ENCODE measurements around the gene DNAH17. TPM values are rescaled to one million over a fixed set of nuclear protein-coding genes. Genes with fewer than 3 reads are reported as not detected.

DNAH17 gene
- total RNA-seq, 1 experiment from 2014 or later: 0.23 TPM

- no peaks in the 10 kb centered on the region for H3K27me3 ChIP-seq (replicated peaks; ENCODE audit: control insufficient read depth, insufficient read depth, low read length)
- BruUV-seq (replicated peaks): no TSS peak
- peaks cover 15% of the 10 kb centered on the region for H3K27me3 Mint-ChIP-seq (ENCODE audit: insufficient read depth, unreplicated experiment)
- ChIA-PET CTCF (interaction anchor here (1.1 kb wide), 1 partner anchor 214 kb away, joined by 3 read pairs; no protein-coding TSS in a partner anchor), POLR2A (no interaction called here)
- no peaks in the 10 kb centered on the region for H3K36me3 ChIP-seq (ENCODE audit: control insufficient read depth, insufficient read depth, low read length)
- no peak for DNase-seq
- no peak overlapping the region for H3K4me3 Mint-ChIP-seq (ENCODE audit: unreplicated experiment)
- H3K9me3 Mint-ChIP-seq (ENCODE audit: unreplicated experiment): peaks cover 10% of the 10 kb centered on the region
- no peaks in the 10 kb centered on the region for H3K36me3 Mint-ChIP-seq (ENCODE audit: insufficient read depth, unreplicated experiment)
- peaks cover 11% of the 10 kb centered on the region for H3K4me1 Mint-ChIP-seq (ENCODE audit: low read depth, unreplicated experiment)
- no peaks in the 10 kb centered on the region for H3K9me3 ChIP-seq
- no peak for TF ChIP-seq CTCF (IDR thresholded peaks at IDR 0.05; ENCODE audit: insufficient read depth in 1 of 2, low read depth in 1 of 2, low read length in 1 of 2, severe bottlenecking in 1 of 2, unreplicated experiment in 1 of 2)
- no peak overlapping the region for H3K4me3 ChIP-seq (ENCODE audit: low read depth, low read length)
- peaks cover 11% of the 10 kb centered on the region; the same call in 1 of the 2 replicates for H3K4me1 ChIP-seq
- no peak overlapping the region for H3K27ac Mint-ChIP-seq (ENCODE audit: unreplicated experiment)
- intact Hi-C loops (cut with micrococcal nuclease; ENCODE audit: unreplicated experiment): no loop called here
Measured at GRCh38 chr17:78522031-78522809, 55.0 kb downstream of the DNAH17 start.

GRCh38 chr17:78517421-78517820 lies 59.8 kb downstream of the DNAH17 start:
- CTCF ChIA-PET: no interaction called here
- no TSS peak for BruUV-seq (replicated peaks)

GRCh38 chr17:78515480-78515879 lies 61.7 kb downstream of the DNAH17 start:
- CTCF ChIA-PET: no interaction called here
- H3K4me1 Mint-ChIP-seq (ENCODE audit: low read depth, unreplicated experiment): no peaks in the 10 kb centered on the region

More at GRCh38 chr17:78517421-78517820, 59.8 kb downstream of the DNAH17 start:
- H3K27me3 ChIP-seq (replicated peaks; ENCODE audit: control insufficient read depth, insufficient read depth, low read length): no peaks in the 10 kb centered on the region; the same call in 1 of the 2 replicates
- DNase-seq: no peak
- no peaks in the 10 kb centered on the region for H3K36me3 ChIP-seq (ENCODE audit: control insufficient read depth, insufficient read depth, low read length)
- H3K4me1 Mint-ChIP-seq (ENCODE audit: low read depth, unreplicated experiment): no peaks in the 10 kb centered on the region
- H3K4me1 ChIP-seq: no peaks in the 10 kb centered on the region
- H3K27me3 Mint-ChIP-seq (ENCODE audit: insufficient read depth, unreplicated experiment): peaks cover 15% of the 10 kb centered on the region
- intact Hi-C loops (cut with micrococcal nuclease; ENCODE audit: unreplicated experiment): no loop called here
- no peak overlapping the region for H3K4me3 ChIP-seq (ENCODE audit: low read depth, low read length)
- no peaks in the 10 kb centered on the region for H3K36me3 Mint-ChIP-seq (ENCODE audit: insufficient read depth, unreplicated experiment)
- H3K9me3 Mint-ChIP-seq (ENCODE audit: unreplicated experiment): peaks cover 10% of the 10 kb centered on the region
- TF ChIP-seq CTCF (IDR thresholded peaks at IDR 0.05; ENCODE audit: insufficient read depth in 1 of 2, low read depth in 1 of 2, low read length in 1 of 2, severe bottlenecking in 1 of 2, unreplicated experiment in 1 of 2): no peak
- H3K27ac Mint-ChIP-seq (ENCODE audit: unreplicated experiment): no peak overlapping the region
- no peaks in the 10 kb centered on the region for H3K9me3 ChIP-seq
- H3K4me3 Mint-ChIP-seq (ENCODE audit: unreplicated experiment): no peak overlapping the region
- POLR2A ChIA-PET: no interaction called here

More at GRCh38 chr17:78515480-78515879, 61.7 kb downstream of the DNAH17 start:
- Mint-ChIP-seq H3K36me3 (ENCODE audit: insufficient read depth, unreplicated experiment) (no peaks in the 10 kb centered on the region), H3K9me3 (ENCODE audit: unreplicated experiment) (peaks cover 10% of the 10 kb centered on the region), H3K4me3 (ENCODE audit: unreplicated experiment) (no peak overlapping the region), H3K27ac (ENCODE audit: unreplicated experiment) (no peak overlapping the region), H3K27me3 (ENCODE audit: insufficient read depth, unreplicated experiment) (peaks cover 13% of the 10 kb centered on the region)
- H3K36me3 ChIP-seq (ENCODE audit: control insufficient read depth, insufficient read depth, low read length): no peaks in the 10 kb centered on the region
- no peaks in the 10 kb centered on the region; the same call in 1 of the 2 replicates for H3K27me3 ChIP-seq (replicated peaks; ENCODE audit: control insufficient read depth, insufficient read depth, low read length)
- POLR2A ChIA-PET: no interaction called here
- no peak overlapping the region for H3K4me3 ChIP-seq (ENCODE audit: low read depth, low read length)
- no peaks in the 10 kb centered on the region for H3K9me3 ChIP-seq
- intact Hi-C loops (cut with micrococcal nuclease; ENCODE audit: unreplicated experiment): no loop called here
- H3K4me1 ChIP-seq: no peaks in the 10 kb centered on the region
- no peak for TF ChIP-seq CTCF (IDR thresholded peaks at IDR 0.05; ENCODE audit: insufficient read depth in 1 of 2, low read depth in 1 of 2, low read length in 1 of 2, severe bottlenecking in 1 of 2, unreplicated experiment in 1 of 2)
- no peak for DNase-seq
- BruUV-seq (replicated peaks): no TSS peak
